Iris pigment epithelial cell (primary cell): Measurements from ENCODE around the gene SIRT6.
"Not testable (repeated sequence)": the region's sequence is repeated elsewhere in the genome, so short reads cannot be mapped to it uniquely, and the experiment has no call there.

Source experiments
- DNase-seq: peaks from one replicate; pipeline ENCODE4 v3.0.0-alpha.2; 2011; ENCODE audit warnings: low read depth

SIRT6 gene

GRCh38 chr19:4174213-4174894 is 8.0 kb downstream of the SIRT6 start:
- no peak for DNase-seq

- DNase-seq, result no peak
Measured at GRCh38 chr19:4173479-4174212, 8.7 kb downstream of the SIRT6 start.

GRCh38 chr19:4172861-4173473 is 9.4 kb downstream of the SIRT6 start:
- peak; percentile 22 for DNase-seq

- DNase-seq, result no peak
Measured at GRCh38 chr19:4171676-4172075, 10.7 kb downstream of the SIRT6 start.

- DNase-seq, result no peak
Measured at GRCh38 chr19:4164262-4164661, 18.1 kb downstream of the SIRT6 start.

GRCh38 chr19:4161415-4162077 is 20.8 kb downstream of the SIRT6 start:
- DNase-seq, result no peak

GRCh38 chr19:4157971-4158370 is 24.4 kb downstream of the SIRT6 start:
- DNase-seq, result not testable (repeated sequence)

- no peak for DNase-seq
Measured at GRCh38 chr19:4157164-4157563, 25.2 kb downstream of the SIRT6 start.

GRCh38 chr19:4154571-4155312 is 27.6 kb downstream of the SIRT6 start:
- DNase-seq, result no peak

GRCh38 chr19:4152241-4152998 is 29.9 kb downstream of the SIRT6 start:
- no peak for DNase-seq

GRCh38 chr19:4151623-4152022 is 30.7 kb downstream of the SIRT6 start:
- no peak for DNase-seq

GRCh38 chr19:4149518-4150288 is 32.7 kb downstream of the SIRT6 start:
- DNase-seq, result no peak

- DNase-seq, result no peak
Measured at GRCh38 chr19:4144666-4145249, 37.6 kb downstream of the SIRT6 start.

- not testable (repeated sequence) for DNase-seq
Measured at GRCh38 chr19:4142916-4143315, 39.4 kb downstream of the SIRT6 start.

- peak; percentile 80 for DNase-seq
Measured at GRCh38 chr19:4140237-4140711, 42.1 kb downstream of the SIRT6 start.

GRCh38 chr19:4139614-4140236 is 42.6 kb downstream of the SIRT6 start:
- DNase-seq, result peak; percentile 42

- DNase-seq, result no peak
Measured at GRCh38 chr19:4138445-4138844, 43.9 kb downstream of the SIRT6 start.

GRCh38 chr19:4136680-4137088 is 45.7 kb downstream of the SIRT6 start:
- DNase-seq, result no peak

GRCh38 chr19:4135386-4135785 is 47.0 kb downstream of the SIRT6 start:
- DNase-seq, result not testable (repeated sequence)
